Tibial artery (tissue), 4 donors: ENCODE results near the gene TMEM51.

Experiments used
- DNase-seq, 2 donors: peaks; one replicate each; pipeline ENCODE4 v3.0.0-alpha.2; 2019
- H3K27ac ChIP-seq, 2 donors: fragments of 200-600 bp; sonication (generic) in 1 of 2; 1 replicate in 1 of 2; 2 replicates in 1 of 2; pipeline ENCODE4 v1.5.1; 2018 to 2019; ENCODE audit warnings: mild to moderate bottlenecking in 1 of 2
- H3K27me3 ChIP-seq, 2 donors: fragments of 200-600 bp; sonication (generic) in 1 of 2; one replicate each; pipeline versions ENCODE4 v1.5.1 to v1.6.0; 2016 to 2019
- H3K36me3 ChIP-seq, 3 donors: fragments of 200-600 bp; sonication (generic) in 2 of 3; one replicate each; pipeline ENCODE4 v1.5.1; 2016 to 2019; ENCODE audit warnings: mild to moderate bottlenecking in 2 of 3
- H3K4me1 ChIP-seq, 4 donors: fragments of 200-600 bp; sonication (generic) in 2 of 4; 1 replicate in 3 of 4; 2 replicates in 1 of 4; pipeline ENCODE4 v1.5.1; 2016 to 2019
- H3K4me3 ChIP-seq, 2 donors: fragments of 200-600 bp; sonication (generic) in 1 of 2; 1 replicate in 1 of 2; 2 replicates in 1 of 2; pipeline ENCODE4 v1.5.1; 2018 to 2019; ENCODE audit warnings: mild to moderate bottlenecking in 2 of 2
- H3K9me3 ChIP-seq, 3 donors: fragments of 200-600 bp; sonication (generic) in 1 of 3; one replicate each; pipeline ENCODE4 v1.5.1; 2016 to 2019
- CTCF ChIP-seq, 2 experiments: fragments of 200-600 bp in 1 of 2; fragments of 450-650 bp in 1 of 2; IDR thresholded peaks; one replicate each; pipeline ENCODE4 v1.5.1; 2017 to 2019; ENCODE audit warnings: antibody characterized with exemption in 2 of 2, mild to moderate bottlenecking in 1 of 2, moderate library complexity in 1 of 2
- intact Hi-C: fragments of 100-400 bp; cut with DNase I; formaldehyde crosslinking; loops from one replicate; pipeline ENCODE4 v1.15.0; 2023; ENCODE audit warnings: low total_unique reads

Gene TMEM51

DNA sequence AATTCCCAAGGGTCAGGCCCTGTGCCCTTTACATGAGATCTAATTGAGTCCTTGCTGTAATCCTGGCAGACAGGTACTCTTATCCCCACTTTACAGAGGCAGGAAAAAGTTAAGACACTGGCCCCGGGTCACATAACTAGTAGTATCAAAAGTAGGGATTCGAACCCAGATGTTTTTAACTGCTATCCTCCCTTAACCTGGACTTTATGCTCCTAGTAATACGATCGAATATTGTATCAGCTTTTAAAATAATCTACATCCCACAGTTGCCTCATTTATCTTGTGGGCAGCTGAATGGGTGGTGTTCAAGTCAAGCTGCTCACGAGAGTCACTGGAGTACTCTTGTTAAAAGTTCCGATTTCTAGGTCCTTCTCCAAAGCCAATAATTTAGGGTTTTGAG, 25.5 kb upstream of the TMEM51 start:
- no peak overlapping the region for H3K27ac ChIP-seq
- no peaks in the 10 kb centered on the region for H3K36me3 ChIP-seq
- intact Hi-C loops, result loop anchor here (5.0 kb wide), 1 partner anchor 174 kb away; no protein-coding TSS in a partner anchor
- peaks cover 0 to 6% (median 6%) of the 10 kb centered on the region in 3 donors for H3K9me3 ChIP-seq
- no peak for TF ChIP-seq CTCF (IDR thresholded peaks at IDR 0.05)
- no peaks in the 10 kb centered on the region for H3K4me1 ChIP-seq
- no peak overlapping the region for H3K4me3 ChIP-seq
- H3K27me3 ChIP-seq, result no peaks in the 10 kb centered on the region
- no peak for DNase-seq

DNA sequence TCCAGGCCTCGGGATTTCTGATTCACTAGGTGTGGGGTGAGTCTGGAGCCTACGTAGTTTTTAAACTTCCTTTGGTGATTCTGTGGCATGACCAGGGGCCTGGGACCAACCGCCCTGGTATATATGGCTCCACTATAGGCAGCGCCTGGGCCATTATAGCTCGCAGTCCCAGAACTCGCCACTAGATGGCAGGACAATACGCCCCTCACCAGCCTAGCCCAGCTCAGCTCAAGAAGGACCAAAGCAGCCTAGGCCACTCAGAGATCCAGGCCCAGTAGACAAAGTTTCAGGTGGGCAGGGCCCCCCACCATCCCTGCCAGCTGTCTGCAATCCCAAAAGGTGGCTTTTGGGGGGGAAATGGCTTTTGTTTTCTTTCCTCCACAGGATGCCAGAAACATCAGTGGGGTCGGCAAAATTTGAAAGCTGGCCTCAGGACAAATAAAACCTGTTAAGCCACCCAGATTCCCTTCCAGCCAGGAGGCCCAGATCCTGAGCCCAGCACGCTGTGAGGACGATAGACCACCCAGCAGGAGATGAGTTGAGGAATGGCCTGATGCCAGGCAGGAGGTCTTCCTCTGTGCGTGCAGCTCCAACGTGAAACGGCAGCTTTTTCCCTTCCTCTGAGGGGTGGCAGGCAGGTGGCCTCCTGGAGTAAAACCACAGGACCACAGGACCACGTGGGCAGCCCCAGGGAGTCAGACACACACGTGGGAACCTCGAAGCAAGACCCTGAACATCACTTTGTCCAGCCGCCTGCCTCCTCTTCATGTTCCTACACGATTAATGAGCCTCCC, 24.8 kb upstream of the TMEM51 start:
- no peaks in the 10 kb centered on the region for H3K4me1 ChIP-seq

GRCh38 chr1:15129944-15130343, 23.6 kb upstream of the TMEM51 start:
- intact Hi-C loops, result loop anchor here (5.0 kb wide), 1 partner anchor 172 kb away; no protein-coding TSS in a partner anchor
- no peak for TF ChIP-seq CTCF (IDR thresholded peaks at IDR 0.05)
- peaks cover 0 to 6% (median 6%) of the 10 kb centered on the region in 3 donors for H3K9me3 ChIP-seq
- no peaks in the 10 kb centered on the region for H3K36me3 ChIP-seq
- H3K27ac ChIP-seq, result no peak overlapping the region
- H3K4me1 ChIP-seq, result no peaks in the 10 kb centered on the region
- H3K4me3 ChIP-seq, result no peak overlapping the region
- H3K27me3 ChIP-seq, result peaks cover 0 to 5% of the 10 kb centered on the region in 2 donors
- DNase-seq, result no peak

More for the DNA sequence above, 24.8 kb upstream of the TMEM51 start:
- peak; percentile 43 to 77 for DNase-seq
- intact Hi-C loops, result loop anchor here (5.0 kb wide), 1 partner anchor 174 kb away; no protein-coding TSS in a partner anchor
- Histone ChIP-seq H3K4me3 (no peak overlapping the region), H3K36me3 (no peaks in the 10 kb centered on the region), H3K27ac (no peak overlapping the region), H3K27me3 (no peaks in the 10 kb centered on the region), H3K9me3 (peaks cover 0 to 6% (median 6%) of the 10 kb centered on the region in 3 donors)
- peak; percentile 85 to 86 for TF ChIP-seq CTCF (IDR thresholded peaks at IDR 0.05)

DNA sequence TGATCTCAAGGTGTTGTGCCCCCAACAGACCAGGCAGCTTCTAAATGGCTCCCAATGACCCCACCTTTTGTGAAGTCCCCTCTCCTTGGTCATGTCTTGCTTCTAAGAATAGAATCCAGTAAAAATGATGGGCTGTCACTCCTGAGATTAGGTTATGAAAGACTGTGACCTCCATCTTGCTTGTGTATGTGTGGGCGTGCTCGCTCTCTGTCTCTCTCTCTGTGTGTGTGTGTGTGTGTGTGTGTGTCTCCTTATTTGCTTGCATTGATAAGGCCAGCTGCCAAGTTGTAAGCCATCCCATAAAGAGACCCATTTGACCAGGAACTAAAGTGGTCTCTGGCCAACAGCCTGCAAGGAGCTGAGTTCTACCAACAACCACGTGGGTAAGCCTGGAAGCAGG, 22.9 kb upstream of the TMEM51 start:
- Histone ChIP-seq H3K9me3 (peaks cover 0 to 6% (median 6%) of the 10 kb centered on the region in 3 donors), H3K27me3 (peaks cover 0 to 5% of the 10 kb centered on the region in 2 donors), H3K4me3 (no peak overlapping the region), H3K4me1 (no peaks in the 10 kb centered on the region), H3K27ac (no peak overlapping the region), H3K36me3 (no peaks in the 10 kb centered on the region)
- no peak for DNase-seq
- no peak for TF ChIP-seq CTCF (IDR thresholded peaks at IDR 0.05)
- intact Hi-C loops, result no loop called here

DNA sequence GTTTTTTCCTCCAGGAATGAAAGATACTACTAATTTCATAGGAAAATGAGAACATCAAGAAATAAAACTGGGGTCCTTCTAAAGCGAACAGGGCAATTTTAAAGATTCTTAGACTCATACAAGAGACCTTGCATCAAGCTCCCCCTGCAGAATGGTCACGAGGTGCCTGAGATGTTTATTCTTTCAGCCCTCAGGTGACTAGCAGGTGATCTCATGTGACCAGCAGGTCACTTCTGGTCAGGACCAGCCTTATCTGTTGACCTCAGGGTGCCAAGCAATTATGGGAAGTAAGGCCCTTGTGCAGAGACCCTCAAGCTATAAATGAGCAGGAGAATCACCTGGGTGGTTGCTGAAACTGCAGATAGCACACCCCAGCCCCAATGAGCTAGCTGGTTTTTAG, 20.6 kb upstream of the TMEM51 start:
- H3K36me3 ChIP-seq, result no peaks in the 10 kb centered on the region
- no peak for DNase-seq
- no peak for TF ChIP-seq CTCF (IDR thresholded peaks at IDR 0.05)
- H3K4me3 ChIP-seq, result no peak overlapping the region
- H3K27ac ChIP-seq, result no peak overlapping the region
- H3K27me3 ChIP-seq, result peaks cover 0 to 5% of the 10 kb centered on the region in 2 donors
- peaks cover 0 to 6% (median 6%) of the 10 kb centered on the region in 3 donors for H3K9me3 ChIP-seq
- H3K4me1 ChIP-seq, result no peaks in the 10 kb centered on the region
- intact Hi-C loops, result no loop called here
